Measurements from ENCODE around the gene TMEM260.
"Not testable (repeated sequence)": the region's sequence is repeated elsewhere in the genome, so short reads cannot be mapped to it uniquely, and the experiment has no call there.

Gene TMEM260

DNA sequence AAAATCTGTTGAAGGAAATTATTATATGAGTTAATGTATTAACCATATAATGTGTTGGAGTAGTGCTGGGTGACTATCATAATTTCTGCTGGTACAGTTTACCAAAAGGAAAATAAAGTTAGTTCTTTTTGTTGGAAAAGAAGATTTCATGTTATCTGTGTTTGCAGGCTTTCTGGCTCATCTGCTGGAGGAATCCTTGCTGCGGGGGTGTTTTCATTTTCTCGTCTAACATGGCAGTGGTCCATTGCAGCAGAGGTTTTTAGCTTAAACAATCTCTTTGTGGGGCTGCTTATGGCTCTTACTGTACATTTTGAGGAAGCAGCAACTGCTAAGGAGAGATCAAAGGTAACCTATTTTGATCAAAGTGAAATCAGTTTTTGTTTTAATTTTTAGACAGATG is 24.1 kb downstream of the TMEM260 start:
- Histone ChIP-seq H3K36me3 (ENCODE audit: insufficient read depth, low read length) (peaks cover 20% of the 10 kb centered on the region), H3K4me1 (ENCODE audit: insufficient read depth, low read length) (no peaks in the 10 kb centered on the region), H3K4me3 (ENCODE audit: low read length) (no peak overlapping the region), H3K9ac (ENCODE audit: low read depth, low read length) (no peak overlapping the region), H3K9me3 (ENCODE audit: insufficient read depth, low read depth, low read length) (no peaks in the 10 kb centered on the region), H3K27me3 (ENCODE audit: insufficient read depth, low read length) (no peaks in the 10 kb centered on the region), H3K27ac (ENCODE audit: low read depth, low read length) (no peak overlapping the region)
- 92% methylated on average over 2 of the region's 2 CpGs for WGBS

DNA sequence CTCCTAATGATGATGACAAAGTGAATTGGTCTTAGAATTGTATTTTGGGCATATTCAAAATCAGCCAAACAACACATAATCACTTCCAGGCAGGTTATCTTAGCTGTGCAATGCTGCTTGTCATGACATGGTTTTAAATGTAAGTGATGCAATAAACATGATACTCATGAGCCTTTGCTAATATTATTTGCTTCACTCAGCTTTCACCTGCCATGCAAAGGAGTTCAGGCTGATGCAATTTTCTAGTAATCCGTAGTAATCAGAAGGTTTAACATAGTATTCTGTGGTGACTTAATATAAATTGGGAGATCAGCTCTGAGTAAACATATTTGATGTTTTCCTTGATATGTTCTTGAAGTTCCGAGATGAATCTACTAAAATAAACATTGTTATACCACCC is 29.1 kb downstream of the TMEM260 start:
- Histone ChIP-seq H3K27ac (ENCODE audit: low read depth, low read length) (no peak overlapping the region), H3K9me3 (ENCODE audit: insufficient read depth, low read depth, low read length) (peaks cover 4% of the 10 kb centered on the region; the same call in 1 of the 2 replicates)
- WGBS, result 94% methylated on average over 2 of the region's 2 CpGs

DNA sequence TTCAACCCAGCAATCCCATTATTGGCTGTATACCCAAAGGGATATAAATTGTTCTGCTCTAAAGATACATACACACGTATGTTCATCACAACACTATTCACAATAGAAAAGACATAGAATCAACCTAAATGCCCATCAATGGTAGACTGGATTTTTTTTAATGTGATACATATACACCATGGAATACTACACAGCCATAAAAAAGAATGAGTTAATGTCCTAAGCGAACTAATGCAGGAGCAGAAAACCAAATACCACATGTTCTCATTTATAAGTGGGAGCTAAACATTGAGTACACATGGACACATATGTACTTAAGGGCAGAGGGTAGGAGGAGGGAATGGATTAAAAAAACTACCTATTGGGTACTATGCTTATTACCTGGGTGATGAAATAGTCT is 32.1 kb downstream of the TMEM260 start:
- not testable (repeated sequence) for H3K27ac ChIP-seq (ENCODE audit: low read depth, low read length); H3K4me1 ChIP-seq (ENCODE audit: insufficient read depth, low read length); H3K9me3 ChIP-seq (ENCODE audit: insufficient read depth, low read depth, low read length); H3K4me3 ChIP-seq (ENCODE audit: low read length); H3K27me3 ChIP-seq (ENCODE audit: insufficient read depth, low read length); H3K9ac ChIP-seq (ENCODE audit: low read depth, low read length)
- H3K36me3 ChIP-seq (ENCODE audit: insufficient read depth, low read length), result peaks cover 64% of the 10 kb centered on the region
- WGBS, result 92% methylated on average over 2 of the region's 2 CpGs

More for the DNA sequence above, 29.1 kb downstream of the TMEM260 start:
- Histone ChIP-seq H3K36me3 (ENCODE audit: insufficient read depth, low read length) (peaks cover 60% of the 10 kb centered on the region), H3K4me1 (ENCODE audit: insufficient read depth, low read length) (no peaks in the 10 kb centered on the region), H3K9ac (ENCODE audit: low read depth, low read length) (no peak overlapping the region), H3K4me3 (ENCODE audit: low read length) (no peak overlapping the region), H3K27me3 (ENCODE audit: insufficient read depth, low read length) (no peaks in the 10 kb centered on the region)

GRCh38 chr14:56617084-56617483 is 37.5 kb downstream of the TMEM260 start:
- Histone ChIP-seq H3K4me1 (ENCODE audit: insufficient read depth, low read length) (no peaks in the 10 kb centered on the region), H3K36me3 (ENCODE audit: insufficient read depth, low read length) (peaks cover 69% of the 10 kb centered on the region), H3K4me3 (ENCODE audit: low read length) (no peak overlapping the region), H3K9ac (ENCODE audit: low read depth, low read length) (no peak overlapping the region), H3K27me3 (ENCODE audit: insufficient read depth, low read length) (no peaks in the 10 kb centered on the region), H3K9me3 (ENCODE audit: insufficient read depth, low read depth, low read length) (no peaks in the 10 kb centered on the region), H3K27ac (ENCODE audit: low read depth, low read length) (no peak overlapping the region)

- H3K9me3 ChIP-seq (ENCODE audit: insufficient read depth, low read depth, low read length), result peaks cover 15% of the 10 kb centered on the region; the same call in 1 of the 2 replicates
- H3K9ac ChIP-seq (ENCODE audit: low read depth, low read length), result no peak overlapping the region
- WGBS, result 98% methylated on average over 3 of the region's 3 CpGs
- H3K4me3 ChIP-seq (ENCODE audit: low read length), result no peak overlapping the region
- H3K36me3 ChIP-seq (ENCODE audit: insufficient read depth, low read length), result peaks cover 78% of the 10 kb centered on the region
- no peaks in the 10 kb centered on the region for H3K27me3 ChIP-seq (ENCODE audit: insufficient read depth, low read length)
- no peaks in the 10 kb centered on the region for H3K4me1 ChIP-seq (ENCODE audit: insufficient read depth, low read length)
- H3K27ac ChIP-seq (ENCODE audit: low read depth, low read length), result no peak overlapping the region
Measured at GRCh38 chr14:56630707-56631106, 51.1 kb downstream of the TMEM260 start.

DNA sequence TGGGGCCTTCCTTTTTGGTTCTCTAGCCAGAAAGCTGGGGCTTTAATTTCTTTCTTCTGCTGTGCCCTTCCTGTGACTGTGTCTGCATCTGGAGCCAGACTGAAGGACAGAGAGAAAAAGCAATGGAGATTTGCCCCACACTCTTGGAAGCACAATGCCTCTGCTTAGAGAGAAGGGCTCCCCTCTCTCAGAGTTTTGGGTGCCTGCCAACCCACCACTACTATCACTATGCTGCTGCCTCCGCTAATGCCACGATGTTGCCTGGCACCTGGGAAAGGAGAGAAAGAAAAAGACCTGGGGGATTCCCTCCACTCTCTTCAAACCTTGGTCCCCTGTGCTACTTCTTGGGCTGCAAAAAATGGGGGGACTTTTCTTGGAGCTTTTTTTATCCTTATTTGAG is 52.6 kb downstream of the TMEM260 start:
- H3K27me3 ChIP-seq (ENCODE audit: insufficient read depth, low read length), result no peaks in the 10 kb centered on the region
- peaks cover 15% of the 10 kb centered on the region; the same call in 1 of the 2 replicates for H3K9me3 ChIP-seq (ENCODE audit: insufficient read depth, low read depth, low read length)
- no peak overlapping the region for H3K27ac ChIP-seq (ENCODE audit: low read depth, low read length)
- WGBS, result 92% methylated on average over 2 of the region's 2 CpGs
- H3K9ac ChIP-seq (ENCODE audit: low read depth, low read length), result no peak overlapping the region
- H3K36me3 ChIP-seq (ENCODE audit: insufficient read depth, low read length), result peaks cover 79% of the 10 kb centered on the region
- no peak overlapping the region for H3K4me3 ChIP-seq (ENCODE audit: low read length)
- no peaks in the 10 kb centered on the region for H3K4me1 ChIP-seq (ENCODE audit: insufficient read depth, low read length)

GRCh38 chr14:56633544-56633943 is 53.9 kb downstream of the TMEM260 start:
- no peak overlapping the region for H3K27ac ChIP-seq (ENCODE audit: low read depth, low read length)
- H3K9ac ChIP-seq (ENCODE audit: low read depth, low read length), result no peak overlapping the region
- no peaks in the 10 kb centered on the region for H3K4me1 ChIP-seq (ENCODE audit: insufficient read depth, low read length)
- H3K9me3 ChIP-seq (ENCODE audit: insufficient read depth, low read depth, low read length), result peaks cover 22% of the 10 kb centered on the region
- H3K27me3 ChIP-seq (ENCODE audit: insufficient read depth, low read length), result no peaks in the 10 kb centered on the region
- H3K4me3 ChIP-seq (ENCODE audit: low read length), result no peak overlapping the region
- H3K36me3 ChIP-seq (ENCODE audit: insufficient read depth, low read length), result peaks cover 80% of the 10 kb centered on the region
- 80% methylated on average over 1 of the region's 1 CpG for WGBS

DNA sequence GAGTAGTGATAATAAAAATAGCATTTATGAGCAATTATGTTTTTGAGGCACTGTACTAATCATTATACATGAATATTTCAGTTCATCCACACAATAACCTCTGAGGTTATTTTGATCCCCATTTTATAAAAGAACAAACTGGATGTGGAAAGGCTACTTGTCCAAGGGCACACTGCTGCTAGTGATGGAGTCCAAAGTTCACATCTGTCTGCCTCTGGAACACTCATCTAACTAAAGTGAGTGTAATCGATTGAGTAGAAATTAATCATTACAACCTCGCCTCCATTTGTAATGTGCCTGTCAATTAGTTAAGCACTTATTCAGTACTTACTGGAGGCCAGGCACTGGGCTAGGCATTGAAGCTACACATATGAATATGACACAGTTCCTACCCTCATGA is 55.4 kb downstream of the TMEM260 start:
- WGBS, result 100% methylated on average over 2 of the region's 2 CpGs
- H3K9me3 ChIP-seq (ENCODE audit: insufficient read depth, low read depth, low read length), result peaks cover 29% of the 10 kb centered on the region

DNA sequence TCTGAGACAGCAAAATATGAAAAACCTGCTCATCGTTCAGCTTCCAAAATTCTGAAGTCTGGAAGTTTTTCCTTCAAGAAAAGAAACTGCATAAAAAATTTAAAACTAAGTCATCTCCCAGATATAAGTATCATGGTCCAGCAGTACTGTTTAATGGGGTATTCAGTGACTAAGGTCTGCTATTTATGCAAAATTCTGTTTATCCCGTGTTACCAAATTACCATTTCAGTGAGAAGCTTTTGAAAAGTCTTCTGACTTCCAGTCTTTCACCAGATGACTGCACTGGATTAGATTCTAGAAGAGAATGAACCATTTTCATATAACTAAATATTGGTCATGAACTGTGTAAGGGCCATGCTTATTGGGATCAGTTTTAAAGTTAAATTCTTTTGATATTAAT is 67.9 kb downstream of the TMEM260 start:
- peaks cover 14% of the 10 kb centered on the region; the same call in 1 of the 2 replicates for H3K27me3 ChIP-seq (ENCODE audit: insufficient read depth, low read length)
- H3K27ac ChIP-seq (ENCODE audit: low read depth, low read length), result no peak overlapping the region
- H3K9me3 ChIP-seq (ENCODE audit: insufficient read depth, low read depth, low read length), result no peaks in the 10 kb centered on the region
- no peaks in the 10 kb centered on the region for H3K36me3 ChIP-seq (ENCODE audit: insufficient read depth, low read length)
- no peak overlapping the region for H3K4me3 ChIP-seq (ENCODE audit: low read length)
- H3K4me1 ChIP-seq (ENCODE audit: insufficient read depth, low read length), result peaks cover 43% of the 10 kb centered on the region
- no peak overlapping the region for H3K9ac ChIP-seq (ENCODE audit: low read depth, low read length)
- WGBS, result 64% methylated on average over 2 of the region's 2 CpGs

More for the DNA sequence above, 55.4 kb downstream of the TMEM260 start:
- Histone ChIP-seq H3K4me1 (ENCODE audit: insufficient read depth, low read length) (no peaks in the 10 kb centered on the region), H3K27ac (ENCODE audit: low read depth, low read length) (no peak overlapping the region), H3K4me3 (ENCODE audit: low read length) (no peak overlapping the region), H3K27me3 (ENCODE audit: insufficient read depth, low read length) (no peaks in the 10 kb centered on the region), H3K36me3 (ENCODE audit: insufficient read depth, low read length) (peaks cover 88% of the 10 kb centered on the region), H3K9ac (ENCODE audit: low read depth, low read length) (no peak overlapping the region)

GRCh38 chr14:56648508-56649301 is 69.1 kb downstream of the TMEM260 start:
- Histone ChIP-seq H3K36me3 (ENCODE audit: insufficient read depth, low read length) (no peaks in the 10 kb centered on the region), H3K9ac (ENCODE audit: low read depth, low read length) (no peak overlapping the region), H3K27ac (ENCODE audit: low read depth, low read length) (peak overlapping the region; percentile 29; the same call in 1 of the 2 replicates), H3K9me3 (ENCODE audit: insufficient read depth, low read depth, low read length) (no peaks in the 10 kb centered on the region), H3K4me1 (ENCODE audit: insufficient read depth, low read length) (peaks cover 43% of the 10 kb centered on the region), H3K4me3 (ENCODE audit: low read length) (no peak overlapping the region), H3K27me3 (ENCODE audit: insufficient read depth, low read length) (peaks cover 14% of the 10 kb centered on the region; the same call in 1 of the 2 replicates)
- WGBS, result 54% methylated on average over 6 of the region's 6 CpGs

DNA sequence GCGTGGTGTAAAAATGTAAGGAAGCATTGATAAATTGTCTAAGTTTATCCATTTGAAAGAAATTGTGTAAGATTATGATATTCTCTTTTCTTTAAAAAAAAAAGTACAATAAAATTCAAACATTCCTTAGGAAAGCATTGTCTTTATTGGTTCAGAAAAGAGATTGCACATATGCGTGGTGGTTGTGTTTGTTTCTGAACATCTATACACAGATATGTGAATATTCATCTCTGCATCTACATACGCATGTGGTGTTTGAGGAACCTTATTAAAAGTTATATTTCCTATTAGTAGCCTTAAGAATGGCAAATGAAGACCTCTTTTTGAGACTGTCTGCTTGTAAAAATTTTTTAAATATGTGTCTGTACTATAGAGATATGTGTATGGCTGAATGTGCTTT is 69.8 kb downstream of the TMEM260 start:
- peaks cover 14% of the 10 kb centered on the region; the same call in 1 of the 2 replicates for H3K27me3 ChIP-seq (ENCODE audit: insufficient read depth, low read length)
- no peaks in the 10 kb centered on the region for H3K36me3 ChIP-seq (ENCODE audit: insufficient read depth, low read length)
- no peak overlapping the region for H3K4me3 ChIP-seq (ENCODE audit: low read length)
- WGBS, result 91% methylated on average over 1 of the region's 3 CpGs
- H3K4me1 ChIP-seq (ENCODE audit: insufficient read depth, low read length), result peaks cover 43% of the 10 kb centered on the region
- no peak overlapping the region for H3K27ac ChIP-seq (ENCODE audit: low read depth, low read length)
- no peaks in the 10 kb centered on the region for H3K9me3 ChIP-seq (ENCODE audit: insufficient read depth, low read depth, low read length)
- H3K9ac ChIP-seq (ENCODE audit: low read depth, low read length), result no peak overlapping the region
